H1 (cell line): ENCODE measurements around the gene CDK5RAP2. TPM values are rescaled to one million over a fixed set of nuclear protein-coding genes. Genes with fewer than 3 reads are reported as not detected.

ENCODE experiments used
- ZNF274 ChIP-seq: IDR thresholded peaks from 2 replicates; pipeline ENCODE4 v1.7.0; 2012; ENCODE audit warnings: low read length, borderline replicate concordance; ENCODE audit errors: extremely low read depth
- polyA plus RNA-seq, 7 experiments: library from polyadenylated mRNA; depleted of rRNA in 3 of 7; stranded (reverse) in 5 of 7; unstranded in 2 of 7; fragments of >200 nt in 5 of 7; fragments of 200-250 nt in 2 of 7; gene quantifications; 1 replicate in 5 of 7; 2 replicates in 1 of 7; 4 replicates in 1 of 7; pipeline versions ENCODE4 v1.2.1 to v1.2.3, GENCODE V29; 2011 to 2013; ENCODE audit warnings: missing spikeins in 2 of 7, mixed read lengths in 2 of 7
- total RNA-seq: library from RNA; stranded (reverse); fragmentation: NEBNext Ultra II Directional; extraction: Animal tissue kit (Norgen Biotek cat#: 25700); gene quantifications from 2 replicates; pipeline ENCODE4 v1.2.1, GENCODE V29; 2021
- TF ChIP-seq, protein P1 (sequence below), 3 experiments: IDR thresholded peaks; 1 replicate in 2 of 3; 2 replicates in 1 of 3; pipeline versions ENCODE4 v1.5.1 to v1.6.1; 2011; ENCODE audit warnings: low read length in 3 of 3, mild to moderate bottlenecking in 3 of 3, inconsistent platforms in 2 of 3, low read depth in 1 of 3, moderate library complexity in 1 of 3; ENCODE audit not compliant: insufficient read depth in 1 of 3; ENCODE audit errors: control extremely low read depth in 1 of 3

CDK5RAP2 gene
- total and polyA plus RNA-seq, 2 of the 8 experiments (the other 6 are each of a cell fraction or from before 2014, with no cell fraction given), result 19.8 to 49.4 TPM

- TF ChIP-seq, protein P1, sequence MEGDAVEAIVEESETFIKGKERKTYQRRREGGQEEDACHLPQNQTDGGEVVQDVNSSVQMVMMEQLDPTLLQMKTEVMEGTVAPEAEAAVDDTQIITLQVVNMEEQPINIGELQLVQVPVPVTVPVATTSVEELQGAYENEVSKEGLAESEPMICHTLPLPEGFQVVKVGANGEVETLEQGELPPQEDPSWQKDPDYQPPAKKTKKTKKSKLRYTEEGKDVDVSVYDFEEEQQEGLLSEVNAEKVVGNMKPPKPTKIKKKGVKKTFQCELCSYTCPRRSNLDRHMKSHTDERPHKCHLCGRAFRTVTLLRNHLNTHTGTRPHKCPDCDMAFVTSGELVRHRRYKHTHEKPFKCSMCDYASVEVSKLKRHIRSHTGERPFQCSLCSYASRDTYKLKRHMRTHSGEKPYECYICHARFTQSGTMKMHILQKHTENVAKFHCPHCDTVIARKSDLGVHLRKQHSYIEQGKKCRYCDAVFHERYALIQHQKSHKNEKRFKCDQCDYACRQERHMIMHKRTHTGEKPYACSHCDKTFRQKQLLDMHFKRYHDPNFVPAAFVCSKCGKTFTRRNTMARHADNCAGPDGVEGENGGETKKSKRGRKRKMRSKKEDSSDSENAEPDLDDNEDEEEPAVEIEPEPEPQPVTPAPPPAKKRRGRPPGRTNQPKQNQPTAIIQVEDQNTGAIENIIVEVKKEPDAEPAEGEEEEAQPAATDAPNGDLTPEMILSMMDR (IDR thresholded peaks at IDR 0.05; ENCODE audit: control extremely low read depth in 1 of 3, insufficient read depth in 1 of 3, low read depth in 1 of 3, low read length in 3 of 3), result no peak
- no peak for TF ChIP-seq ZNF274
Measured at GRCh38 chr9:120390637-120391190, 189.3 kb downstream of the CDK5RAP2 start (continued).
